Endothelial cell of umbilical vein (primary cell): ENCODE measurements around the gene PPFIA1. TPM values are rescaled to one million over a fixed set of nuclear protein-coding genes. Genes with fewer than 3 reads are reported as not detected.

ENCODE experiments used
- BruUV-seq: library from RNA; stranded (reverse); fragments of 400-500 nt; replicated peaks from 2 replicates; lab custom pipeline; 2021; lab: Mats Ljungman, UMichigan
- CTCF ChIA-PET: fragments of 300-600, 350-600 bp; sonication (Branson Sonifier 250); formaldehyde crosslinking; loops from one replicate; lab custom pipeline; 2021; ENCODE audit warnings: antibody characterized with exemption, inconsistent platforms; lab: Charles Lee
- POLR2A ChIA-PET: fragments of 300-600, 350-600 bp; sonication (Branson Sonifier 250); formaldehyde crosslinking; loops from one replicate; lab custom pipeline; 2021; ENCODE audit warnings: antibody characterized with exemption, inconsistent platforms; lab: Charles Lee
- DNase-seq: peaks from one replicate; pipeline ENCODE4 v3.0.0-alpha.2; 2011; ENCODE audit warnings: low read depth, low spot score
- FAIRE-seq: peaks from 2 replicates; lab custom pipeline; 2011; peaks lifted over from hg19 to GRCh38; lab: Jason Lieb, UNC
- H2AFZ ChIP-seq: 2 replicates; pipeline ENCODE4 v1.6.0; 2012; ENCODE audit warnings: low read depth, low read length, control low read depth, inconsistent platforms
- H3K27ac ChIP-seq: 2 replicates; pipeline ENCODE4 v1.5.1; 2011; ENCODE audit warnings: low read depth, mild to moderate bottlenecking, control low read depth, low read length, moderate library complexity; ENCODE audit not compliant: insufficient read depth
- H3K27me3 ChIP-seq, 2 experiments: 2 replicates each; pipeline versions ENCODE4 v1.6.0 to v1.6.1; 2011; ENCODE audit warnings: low read length in 2 of 2, mixed read lengths in 1 of 2; ENCODE audit not compliant: control insufficient read depth in 2 of 2, insufficient read depth in 2 of 2
- H3K36me3 ChIP-seq, 2 experiments: 2 replicates in 1 of 2; 3 replicates in 1 of 2; pipeline ENCODE4 v1.5.1; 2011; ENCODE audit warnings: low read length in 2 of 2, mild to moderate bottlenecking in 1 of 2, moderate library complexity in 1 of 2; ENCODE audit not compliant: control insufficient read depth in 2 of 2, insufficient read depth in 2 of 2; ENCODE audit errors: extremely low read depth in 1 of 2
- H3K4me1 ChIP-seq: 3 replicates; pipeline ENCODE4 v1.5.1; 2011; ENCODE audit warnings: mild to moderate bottlenecking, low read length; ENCODE audit not compliant: control insufficient read depth, insufficient read depth; ENCODE audit errors: extremely low read depth
- H3K4me2 ChIP-seq: 2 replicates; pipeline ENCODE4 v1.6.1; 2011; ENCODE audit warnings: low read length, control low read depth, mixed read lengths; ENCODE audit not compliant: insufficient read depth
- H3K4me3 ChIP-seq, 3 experiments: fragments of 200-600 bp in 1 of 3; sonication (generic), shearing (Covaris generic) in 1 of 3; replicated peaks in 1 of 3; 2 replicates each; pipeline ENCODE4 v1.5.1; 2011 to 2016; ENCODE audit warnings: control low read depth in 3 of 3, low read length in 3 of 3, mild to moderate bottlenecking in 2 of 3, inconsistent platforms in 1 of 3, low read depth in 1 of 3, moderate library complexity in 1 of 3; ENCODE audit not compliant: insufficient read depth in 1 of 3
- H3K79me2 ChIP-seq: 2 replicates; pipeline ENCODE4 v1.6.0; 2012; ENCODE audit warnings: low read length, inconsistent platforms; ENCODE audit not compliant: control insufficient read depth, insufficient read depth
- H3K9ac ChIP-seq: replicated peaks from 2 replicates; pipeline ENCODE3; 2011; ENCODE audit warnings: low read length, control low read depth; ENCODE audit not compliant: insufficient read depth; ENCODE audit errors: extremely low read depth
- H3K9me1 ChIP-seq: replicated peaks from 3 replicates; pipeline ENCODE4 v1.6.0; 2011; ENCODE audit warnings: mild to moderate bottlenecking, low read length; ENCODE audit not compliant: control insufficient read depth, insufficient read depth; ENCODE audit errors: extremely low read depth
- H3K9me3 ChIP-seq: replicated peaks from 2 replicates; pipeline ENCODE4 v1.5.1; 2012; ENCODE audit warnings: low read length, inconsistent platforms; ENCODE audit not compliant: control insufficient read depth, insufficient read depth
- H4K20me1 ChIP-seq: replicated peaks from 2 replicates; pipeline ENCODE3; 2011; ENCODE audit warnings: mild to moderate bottlenecking, low read length; ENCODE audit not compliant: control insufficient read depth, insufficient read depth; ENCODE audit errors: extremely low read depth
- FOS ChIP-seq: IDR thresholded peaks from 2 replicates; pipeline ENCODE4 v1.6.1; 2011; ENCODE audit warnings: mild to moderate bottlenecking, low read length, moderate library complexity, borderline replicate concordance; ENCODE audit not compliant: insufficient read depth
- GATA2 ChIP-seq: IDR thresholded peaks from 2 replicates; pipeline ENCODE4 v1.7.0; 2011; ENCODE audit warnings: low read depth, mild to moderate bottlenecking, moderate library complexity, mixed read lengths, low read length; ENCODE audit not compliant: insufficient read length, insufficient read depth
- JUN ChIP-seq: IDR thresholded peaks from 2 replicates; pipeline ENCODE4 v1.6.1; 2011; ENCODE audit warnings: borderline replicate concordance, low read depth; ENCODE audit not compliant: insufficient read length, insufficient read depth
- MYC ChIP-seq: IDR thresholded peaks from one replicate; pipeline ENCODE4 v1.6.1; 2011; ENCODE audit warnings: mild to moderate bottlenecking, low read depth, low read length
- POLR2A ChIP-seq: IDR thresholded peaks from 2 replicates; pipeline ENCODE4 v1.6.1; 2012; ENCODE audit warnings: low read depth, mild to moderate bottlenecking, control low read depth, low read length
- POLR2AphosphoS5 ChIP-seq: IDR thresholded peaks from 2 replicates; pipeline ENCODE4 v1.6.1; 2012; ENCODE audit warnings: low read depth, mild to moderate bottlenecking, control low read depth, low read length, moderate library complexity; ENCODE audit not compliant: insufficient read depth
- dilution Hi-C: fragments of 300-500 bp; cut with MboI; formaldehyde crosslinking; loops from one replicate; pipeline ENCODE4 v1.15.0; 2019; ENCODE audit warnings: low sequenced_read_pairs; ENCODE audit not compliant: extremely low pct_ligation_motif_present
- intact Hi-C: fragments of 100-400 bp; cut with micrococcal nuclease; formaldehyde crosslinking; loops from one replicate; pipeline ENCODE4 v1.10.0; 2022
- polyA plus RNA-seq, 4 experiments: library from polyadenylated mRNA; depleted of rRNA in 3 of 4; stranded (reverse) in 3 of 4; unstranded in 1 of 4; fragments of >200 nt; gene quantifications; 2 replicates each; pipeline versions ENCODE4 v1.2.1 to v1.2.3, GENCODE V29; 2011 to 2012; ENCODE audit warnings: missing spikeins in 1 of 4
- total RNA-seq: library from RNA; stranded (reverse); gene quantifications from 2 replicates; pipeline ENCODE4 v1.2.3, GENCODE V29; 2021
- TF ChIP-seq, protein P1 (sequence below): IDR thresholded peaks from 2 replicates; pipeline ENCODE4 v1.6.1; 2011; ENCODE audit not compliant: insufficient read depth, insufficient read length

Gene PPFIA1
- total and polyA plus RNA-seq, 2 donors (not counting 3 experiments of a cell fraction or from before 2014, with no cell fraction given), result 44.3 to 60.9 TPM

DNA sequence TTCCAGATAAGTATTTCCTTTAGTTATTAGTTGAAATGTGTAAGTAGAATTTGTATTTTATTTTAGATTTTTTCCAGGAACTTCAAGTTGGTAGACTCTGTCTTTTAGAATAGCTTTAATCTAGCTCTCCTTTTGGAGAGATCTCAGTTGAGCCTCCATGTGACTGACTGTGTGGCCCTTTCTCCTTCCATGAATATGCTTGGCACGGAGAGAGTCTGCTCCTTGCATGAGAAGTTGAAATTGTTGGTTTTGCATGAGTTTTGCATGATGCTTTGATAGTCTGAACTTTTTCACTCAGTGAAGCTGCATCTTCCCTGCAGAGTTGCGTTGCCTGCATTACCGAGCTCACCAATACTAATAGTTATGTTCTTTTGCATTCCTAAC, 95.0 kb downstream of the PPFIA1 start:
- H3K9me1 ChIP-seq, result no peaks in the 10 kb centered on the region
- no peaks in the 10 kb centered on the region for H3K79me2 ChIP-seq
- ChIA-PET CTCF (interaction anchor here (2.0 kb wide), 2 partner anchors 8 to 13 kb away, joined by 9 to 13 read pairs; no protein-coding TSS in a partner anchor), POLR2A (interaction anchor here (0.6 kb wide), 1 partner anchor 36 kb away, joined by 3 read pairs; no protein-coding TSS in a partner anchor)
- intact Hi-C loops, result no loop called here
- TF ChIP-seq POLR2A (no peak), MYC (no peak), POLR2AphosphoS5 (no peak), FOS (no peak)
- TF ChIP-seq, protein P1, sequence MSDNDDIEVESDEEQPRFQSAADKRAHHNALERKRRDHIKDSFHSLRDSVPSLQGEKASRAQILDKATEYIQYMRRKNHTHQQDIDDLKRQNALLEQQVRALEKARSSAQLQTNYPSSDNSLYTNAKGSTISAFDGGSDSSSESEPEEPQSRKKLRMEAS, result no peak
- BruUV-seq, result no TSS peak
- no peaks in the 10 kb centered on the region for H4K20me1 ChIP-seq
- DNase-seq (no peak), FAIRE-seq (no peak)
- no peak overlapping the region for H3K4me2 ChIP-seq
- H3K4me3 ChIP-seq, result no peak overlapping the region
- peaks cover 13% of the 10 kb centered on the region for H3K4me1 ChIP-seq
- dilution Hi-C loops, result no loop called here
- no peak overlapping the region for H3K27ac ChIP-seq
- no peak overlapping the region for H2AFZ ChIP-seq
- no peak overlapping the region for H3K9ac ChIP-seq
- H3K27me3 ChIP-seq, result no peaks in the 10 kb centered on the region
- H3K9me3 ChIP-seq, result no peaks in the 10 kb centered on the region
- H3K36me3 ChIP-seq, result peaks cover 0 to 18% of the 10 kb centered on the region in 2 experiments

DNA sequence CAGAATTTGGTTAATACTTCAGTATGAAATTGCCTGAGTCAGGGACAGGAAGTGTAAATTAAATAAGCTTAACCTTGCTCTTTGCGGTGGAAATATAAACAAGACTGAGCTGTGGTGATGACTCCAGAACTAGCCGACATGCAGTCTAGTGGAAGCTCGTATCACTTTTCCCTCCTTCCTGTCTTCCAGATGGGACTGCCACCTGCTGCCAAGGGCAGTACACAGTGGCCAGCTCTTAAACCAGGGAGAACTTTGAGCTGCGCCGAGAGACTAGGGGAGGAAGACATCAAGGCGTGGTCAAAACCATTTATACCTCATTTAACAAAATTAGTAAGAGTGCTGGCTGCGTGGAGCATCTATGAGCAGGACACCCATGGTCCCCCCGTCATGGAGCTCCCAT, 96.6 kb downstream of the PPFIA1 start:
- H3K4me3 ChIP-seq, result no peak overlapping the region
- no peaks in the 10 kb centered on the region for H3K9me3 ChIP-seq
- H3K4me1 ChIP-seq, result peaks cover 13% of the 10 kb centered on the region
- H3K36me3 ChIP-seq, result peaks cover 0 to 10% of the 10 kb centered on the region in 2 experiments
- POLR2A ChIA-PET, result no interaction called here
- TF ChIP-seq FOS (no peak), MYC (no peak), JUN (no peak), POLR2A (no peak), GATA2 (peak; percentile 15), POLR2AphosphoS5 (peak; percentile 49)
- TF ChIP-seq, protein P1, result no peak
- H3K9ac ChIP-seq, result no peak overlapping the region
- no peak overlapping the region for H3K27ac ChIP-seq
- CTCF ChIA-PET, result interaction anchor here (0.6 to 2.0 kb wide), 5 partner anchors 10 to 168 kb away, joined by 3 to 13 read pairs (median 3); no protein-coding TSS in a partner anchor
- peak; percentile 12 for FAIRE-seq
- no TSS peak for BruUV-seq
- peak; percentile 60 for DNase-seq
- dilution Hi-C loops, result no loop called here
- no peaks in the 10 kb centered on the region for H3K9me1 ChIP-seq
- intact Hi-C loops, result loop anchor here (1.0 kb wide), 1 partner anchor 31 kb away; the partner anchor contains the start of gene CTTN
- H2AFZ ChIP-seq, result no peak overlapping the region
- H3K4me2 ChIP-seq, result peak overlapping the region; percentile 22
- H3K79me2 ChIP-seq, result peaks cover 4% of the 10 kb centered on the region
- peaks cover 3% of the 10 kb centered on the region for H4K20me1 ChIP-seq
- no peaks in the 10 kb centered on the region for H3K27me3 ChIP-seq
